K562 (cell line): ENCODE measurements around the gene PRRC2B. TPM values are rescaled to one million over a fixed set of nuclear protein-coding genes. Genes with fewer than 3 reads are reported as not detected.

Experiments used
- NR2C2 ChIP-seq, 2 experiments: fragments of 200-800 bp in 1 of 2; sonication (Bioruptor generic) in 1 of 2; sonication (generic) in 1 of 2; formaldehyde crosslinking in 1 of 2; IDR thresholded peaks; 2 replicates each; pipeline versions ENCODE4 v1.6.1 to v1.8.0; 2016 to 2022; ENCODE audit warnings: mild to moderate bottlenecking in 1 of 2, missing compliant biosample characterization in 1 of 2, missing genetic modification characterization in 1 of 2, missing genetic modification reagents in 1 of 2
- PHF8 ChIP-seq: fragments of 200-600 bp; sonication (generic); IDR thresholded peaks from 2 replicates; pipeline ENCODE4 v1.6.1; 2012; ENCODE audit warnings: mixed run types, mild to moderate bottlenecking, inconsistent platforms, low read length, moderate library complexity, borderline replicate concordance
- RBBP5 ChIP-seq: fragments of 200-600 bp; sonication (generic); IDR thresholded peaks from 2 replicates; pipeline ENCODE4 v1.6.1; 2012; ENCODE audit warnings: borderline replicate concordance, mild to moderate bottlenecking, low read length, control low read depth, inconsistent platforms; ENCODE audit not compliant: insufficient read depth, poor library complexity, severe bottlenecking
- REST ChIP-seq, 2 experiments: fragments of 450-650 bp; formaldehyde crosslinking in 1 of 2; IDR thresholded peaks; 2 replicates each; pipeline versions ENCODE4 v1.4.0 to v1.6.1; 2014 to 2020; ENCODE audit warnings: mild to moderate bottlenecking in 2 of 2, borderline replicate concordance in 1 of 2, low read depth in 1 of 2
- RNF219 ChIP-seq: fragments of 250-450 bp; sonication (Bioruptor Pico); IDR thresholded peaks from 2 replicates; pipeline ENCODE4 v1.5.0; 2022; ENCODE audit warnings: mild to moderate bottlenecking
- TBP ChIP-seq: optimal IDR thresholded peaks from 2 replicates; pipeline ENCODE3; 2011; ENCODE audit warnings: low read depth, low read length, improper control_type of control experiment
- TRIM25 ChIP-seq: fragments of 450-650 bp; IDR thresholded peaks from 2 replicates; pipeline ENCODE4 v1.7.0; 2016; ENCODE audit warnings: borderline replicate concordance
- ZNF143 ChIP-seq: sonication (generic); formaldehyde crosslinking; IDR thresholded peaks from 2 replicates; pipeline ENCODE4 v1.9.0; 2022; ENCODE audit warnings: mild to moderate bottlenecking, missing genetic modification reagents
- ZNF175 ChIP-seq: fragments of 200-800 bp; sonication (Bioruptor generic); IDR thresholded peaks from 2 replicates; pipeline ENCODE4 v1.6.1; 2016; ENCODE audit warnings: low read depth, mild to moderate bottlenecking, missing genetic modification characterization, missing compliant biosample characterization
- ZSCAN29 ChIP-seq: fragments of 450-650 bp; IDR thresholded peaks from 2 replicates; pipeline ENCODE4 v1.6.1; 2017
- polyA plus RNA-seq, 8 experiments: library from polyadenylated mRNA; depleted of rRNA in 4 of 8; stranded (reverse) in 5 of 8; unstranded in 3 of 8; fragments of >200 nt; fragmentation: Nextera tagmentation in 2 of 8; fragmentation: Illumina TruSeq in 1 of 8; extraction: Ambion mirVana in 2 of 8; extraction: Trizol in 1 of 8; gene quantifications; 2 replicates each; pipeline versions ENCODE4 v1.2.1 to v1.2.3, GENCODE V29; 2011 to 2014; ENCODE audit warnings: inconsistent platforms in 1 of 8, missing spikeins in 1 of 8
- total RNA-seq, 7 experiments: library from RNA; depleted of rRNA in 6 of 7; stranded (reverse); fragments of >200 nt in 6 of 7; fragmentation: Illumina TruSeq in 2 of 7; extraction: Trizol in 2 of 7; gene quantifications; 2 replicates each; pipeline versions ENCODE4 v1.2.1 to v1.2.3, GENCODE V29; 2011 to 2021; ENCODE audit warnings: low replicate concordance in 1 of 7
- TF ChIP-seq, protein P1 (sequence below): fragments of 250-450 bp; sonication (Bioruptor Pico); IDR thresholded peaks from 2 replicates; pipeline ENCODE4 v1.4.0; 2020; ENCODE audit warnings: mild to moderate bottlenecking, moderate library complexity, borderline replicate concordance

Gene PRRC2B
- total and polyA plus RNA-seq, 9 of the 15 experiments (the other 6 are each of a cell fraction or from before 2014, with no cell fraction given), result 0.34 to 125 (median 30.9) TPM

DNA sequence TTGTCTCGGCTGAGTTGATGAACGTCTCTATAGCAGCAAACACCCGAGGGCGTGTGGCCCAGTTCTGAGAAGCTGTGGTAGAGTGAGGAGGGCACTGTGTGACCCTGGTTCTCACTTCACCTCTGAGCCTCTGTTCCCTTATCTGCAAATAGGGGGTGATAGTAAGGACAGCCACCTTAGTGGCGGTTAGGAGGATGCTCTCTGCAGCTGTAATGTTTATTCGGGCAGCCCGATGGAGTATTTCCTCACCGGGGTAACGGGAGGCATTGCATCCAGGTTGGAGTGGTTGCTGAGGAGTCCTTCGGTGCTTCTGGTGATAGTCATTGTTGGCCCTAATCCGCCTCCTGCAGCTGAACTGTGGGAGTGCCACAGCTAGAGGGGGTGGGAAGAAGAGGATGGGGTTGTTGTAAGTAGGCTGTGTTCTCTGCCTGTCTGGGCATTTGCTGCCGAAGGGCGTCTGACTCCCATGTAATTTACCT is 13.9 kb downstream of the PRRC2B start (continued):
- peak; percentile 13; the same call in 1 of the 2 replicates for TF ChIP-seq REST (IDR thresholded peaks at IDR 0.05; ENCODE audit: borderline replicate concordance)
- no peak for TF ChIP-seq REST (CRISPR knock-in tag; IDR thresholded peaks at IDR 0.05; ENCODE audit: low read depth)
- no peak for TF ChIP-seq RNF219 (CRISPR knock-in tag)
- TF ChIP-seq, protein P1, sequence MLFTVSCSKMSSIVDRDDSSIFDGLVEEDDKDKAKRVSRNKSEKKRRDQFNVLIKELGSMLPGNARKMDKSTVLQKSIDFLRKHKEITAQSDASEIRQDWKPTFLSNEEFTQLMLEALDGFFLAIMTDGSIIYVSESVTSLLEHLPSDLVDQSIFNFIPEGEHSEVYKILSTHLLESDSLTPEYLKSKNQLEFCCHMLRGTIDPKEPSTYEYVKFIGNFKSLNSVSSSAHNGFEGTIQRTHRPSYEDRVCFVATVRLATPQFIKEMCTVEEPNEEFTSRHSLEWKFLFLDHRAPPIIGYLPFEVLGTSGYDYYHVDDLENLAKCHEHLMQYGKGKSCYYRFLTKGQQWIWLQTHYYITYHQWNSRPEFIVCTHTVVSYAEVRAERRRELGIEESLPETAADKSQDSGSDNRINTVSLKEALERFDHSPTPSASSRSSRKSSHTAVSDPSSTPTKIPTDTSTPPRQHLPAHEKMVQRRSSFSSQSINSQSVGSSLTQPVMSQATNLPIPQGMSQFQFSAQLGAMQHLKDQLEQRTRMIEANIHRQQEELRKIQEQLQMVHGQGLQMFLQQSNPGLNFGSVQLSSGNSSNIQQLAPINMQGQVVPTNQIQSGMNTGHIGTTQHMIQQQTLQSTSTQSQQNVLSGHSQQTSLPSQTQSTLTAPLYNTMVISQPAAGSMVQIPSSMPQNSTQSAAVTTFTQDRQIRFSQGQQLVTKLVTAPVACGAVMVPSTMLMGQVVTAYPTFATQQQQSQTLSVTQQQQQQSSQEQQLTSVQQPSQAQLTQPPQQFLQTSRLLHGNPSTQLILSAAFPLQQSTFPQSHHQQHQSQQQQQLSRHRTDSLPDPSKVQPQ, result no peak
- TF ChIP-seq NR2C2 (CRISPR knock-in tag; IDR thresholded peaks at IDR 0.05), result no peak
- no peak for TF ChIP-seq NR2C2 (tag; IDR thresholded peaks at IDR 0.05)
- TF ChIP-seq TBP, result peak; percentile 21
- no peak for TF ChIP-seq ZNF143 (CRISPR knock-in tag)
- no peak for TF ChIP-seq RBBP5
- TF ChIP-seq ZNF175 (CRISPR knock-in tag), result no peak
- TF ChIP-seq ZSCAN29, result no peak
- no peak for TF ChIP-seq TRIM25
- no peak for TF ChIP-seq PHF8
